ENCODE measurements around the gene CCNH.

GRCh38 chr5:87369431-87369830 is 43.3 kb downstream of the CCNH start:
- TF ChIP-seq CTCF (conservative IDR thresholded peaks at IDR 0.05; ENCODE audit: low read depth, low read length), result no peak
- no peak for TF ChIP-seq RFX5 (IDR thresholded peaks at IDR 0.05; ENCODE audit: low read depth, low read length)
- TF ChIP-seq RAD21 (IDR thresholded peaks at IDR 0.05; ENCODE audit: low read length), result no peak
- TF ChIP-seq POLR2A (IDR thresholded peaks at IDR 0.05; ENCODE audit: low read depth, low read length), result no peak
- no peak for TF ChIP-seq NFE2L2 (IDR thresholded peaks at IDR 0.05; ENCODE audit: low read depth, low read length)
- no peak for TF ChIP-seq MAZ (IDR thresholded peaks at IDR 0.05; ENCODE audit: borderline replicate concordance, low read depth, low read length)
- TF ChIP-seq ELK1 (IDR thresholded peaks at IDR 0.05; ENCODE audit: borderline replicate concordance, low read depth, low read length), result no peak
- no peak for TF ChIP-seq USF2 (IDR thresholded peaks at IDR 0.05; ENCODE audit: low read depth, low read length)
- TF ChIP-seq CEBPB (IDR thresholded peaks at IDR 0.05; ENCODE audit: low read depth, low read length), result no peak
- TF ChIP-seq SMC3 (IDR thresholded peaks at IDR 0.05; ENCODE audit: low read depth, low read length), result no peak

Data from IMR-90 (cell line).